HG03045 (cell line): Measurements from ENCODE around the gene OXTR.

ENCODE experiments used
- ATAC-seq: cut with Tn5 transposase; IDR thresholded peaks from one replicate; pipeline ENCODE4 v1.9.1; 2021; ENCODE audit warnings: mild to moderate bottlenecking, moderate library complexity; ENCODE audit not compliant: unreplicated experiment

OXTR gene

GRCh38 chr3:8769088-8769822, at the start of gene OXTR:
Gene OXTR (minus strand): TSS chr3:8769613. CDS start chr3:8768187, 1,426 bp downstream.
- peak; percentile 79 for ATAC-seq

GRCh38 chr3:8817486-8817885, 48.1 kb upstream of the OXTR start:
- no peak for ATAC-seq

GRCh38 chr3:8816106-8816505, 46.7 kb upstream of the OXTR start:
- ATAC-seq, result no peak

GRCh38 chr3:8813411-8813810, 44.0 kb upstream of the OXTR start:
- no peak for ATAC-seq

GRCh38 chr3:8810561-8810960, 41.1 kb upstream of the OXTR start:
- ATAC-seq, result no peak

GRCh38 chr3:8805774-8806173, 36.4 kb upstream of the OXTR start:
- ATAC-seq, result no peak

- no peak for ATAC-seq
Measured at GRCh38 chr3:8802256-8802655, 32.8 kb upstream of the OXTR start.

GRCh38 chr3:8800016-8800415, 30.6 kb upstream of the OXTR start:
- no peak for ATAC-seq

- no peak for ATAC-seq
Measured at GRCh38 chr3:8794247-8794646, 24.8 kb upstream of the OXTR start.

GRCh38 chr3:8793242-8793641, 23.8 kb upstream of the OXTR start:
- no peak for ATAC-seq

- ATAC-seq, result no peak
Measured at GRCh38 chr3:8790529-8790928, 21.1 kb upstream of the OXTR start.

- no peak for ATAC-seq
Measured at GRCh38 chr3:8784676-8785435, 15.4 kb upstream of the OXTR start.

- ATAC-seq, result no peak
Measured at GRCh38 chr3:8780279-8780678, 10.9 kb upstream of the OXTR start.

GRCh38 chr3:8778475-8778874, 9.1 kb upstream of the OXTR start:
- ATAC-seq, result no peak

GRCh38 chr3:8777978-8778267, 8.5 kb upstream of the OXTR start:
- ATAC-seq, result no peak

- ATAC-seq, result no peak
Measured at GRCh38 chr3:8777201-8777977, 8.0 kb upstream of the OXTR start.

GRCh38 chr3:8776406-8776805, 7.0 kb upstream of the OXTR start:
- no peak for ATAC-seq

GRCh38 chr3:8775602-8776001, 6.2 kb upstream of the OXTR start:
- ATAC-seq, result no peak

- no peak for ATAC-seq
Measured at GRCh38 chr3:8775181-8775580, 5.8 kb upstream of the OXTR start.

- no peak for ATAC-seq
Measured at GRCh38 chr3:8773941-8774542, 4.6 kb upstream of the OXTR start.

GRCh38 chr3:8768364-8769087, 887 bp downstream of the OXTR start:
- ATAC-seq, result peak; percentile 33
